HG03354 (cell line): Measurements from ENCODE around the gene KIF26B.

Experiments
- ATAC-seq: cut with Tn5 transposase; IDR thresholded peaks from one replicate; pipeline ENCODE4 v1.9.1; 2021; ENCODE audit warnings: mild to moderate bottlenecking; ENCODE audit not compliant: unreplicated experiment, poor library complexity, severe bottlenecking

The KIF26B gene

DNA sequence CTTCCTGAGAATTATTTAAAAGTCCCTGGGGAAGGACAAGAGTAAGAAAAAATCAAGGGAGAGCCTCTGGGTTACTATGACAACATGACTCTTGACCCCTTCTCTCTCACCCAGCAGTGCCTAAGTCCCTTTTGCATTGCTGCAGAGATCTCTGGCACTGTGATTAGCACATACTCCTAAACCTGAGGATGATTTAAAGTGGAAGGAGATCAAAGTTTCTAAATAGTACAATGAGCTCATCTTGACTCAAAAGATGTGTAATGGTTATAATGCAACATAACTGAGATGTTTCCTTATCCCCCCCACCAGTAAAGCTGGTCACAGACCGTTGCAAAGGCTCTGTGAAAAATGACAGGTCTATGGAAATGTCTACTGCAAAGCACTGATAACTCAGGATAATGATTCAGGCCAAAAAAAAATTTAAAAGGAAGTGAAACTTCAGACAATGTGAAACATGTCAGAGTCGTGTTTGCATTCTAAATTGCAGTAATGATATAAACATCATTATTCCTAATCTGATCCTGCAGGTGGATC lies 519.2 kb downstream of the KIF26B start:
- peak; percentile 58 for ATAC-seq

DNA sequence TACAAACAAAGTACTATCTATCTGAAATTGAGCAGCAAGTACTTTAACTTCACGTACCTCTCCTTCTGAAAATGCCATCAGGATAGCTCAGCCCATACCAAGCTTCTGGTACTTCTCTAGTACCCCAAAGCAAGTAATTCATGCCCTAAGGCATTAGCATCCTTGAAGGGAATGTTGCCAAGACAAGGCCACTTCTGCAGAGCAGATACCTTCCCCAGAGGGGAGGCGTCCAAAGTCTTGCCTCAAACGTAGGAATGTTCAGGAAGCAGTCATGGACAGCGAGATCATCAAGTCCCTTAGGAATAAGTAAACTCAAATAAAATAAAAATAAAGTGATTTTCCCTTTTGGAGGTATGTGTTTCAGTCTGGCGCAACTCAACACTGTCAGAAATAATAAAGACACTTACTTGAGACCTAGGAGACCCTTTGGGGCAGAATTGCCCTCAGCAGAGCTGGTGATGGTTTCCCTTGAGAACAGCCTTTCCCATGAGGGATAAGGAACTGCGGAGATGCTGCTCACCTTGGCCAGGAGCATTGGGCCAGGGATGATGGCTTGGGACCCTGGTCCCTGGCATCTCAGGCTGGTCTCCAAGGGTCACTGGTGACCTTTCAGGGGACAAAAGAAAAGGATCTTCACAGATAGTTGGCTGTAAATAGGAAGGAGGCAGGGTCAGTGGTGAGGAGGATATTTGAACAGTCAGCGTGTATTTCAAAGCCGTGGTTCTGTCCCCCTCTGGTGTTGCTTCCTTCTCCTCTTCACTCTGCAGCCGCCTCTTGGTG lies 522.9 kb downstream of the KIF26B start:
- ATAC-seq = no peak

DNA sequence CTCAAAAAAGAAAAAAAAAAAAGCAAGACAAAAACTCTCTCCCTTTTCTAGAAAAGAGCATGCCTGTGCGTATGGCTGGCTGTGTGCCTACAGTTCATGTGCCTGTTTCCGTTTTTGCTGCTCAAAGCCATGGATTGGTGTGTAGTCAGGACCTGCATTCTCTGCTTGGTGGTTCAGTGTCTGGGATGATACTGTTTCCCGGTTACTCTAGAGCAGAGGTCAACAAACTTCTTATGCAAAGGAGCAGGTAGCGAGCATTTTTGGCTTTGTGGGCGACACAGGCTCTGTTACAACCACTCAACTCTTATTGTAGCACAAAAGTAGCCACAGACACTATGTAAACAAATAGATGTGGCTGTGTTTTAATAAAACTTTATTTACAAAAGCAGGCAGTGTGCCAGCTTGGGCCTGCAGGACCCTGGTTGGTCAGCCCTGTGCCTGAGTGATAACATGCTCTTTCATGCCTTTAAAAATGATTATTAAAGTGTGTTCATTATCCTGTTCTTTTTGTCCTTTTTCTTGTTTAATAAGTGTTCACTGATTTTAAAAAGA lies 524.2 kb downstream of the KIF26B start:
- no peak for ATAC-seq

DNA sequence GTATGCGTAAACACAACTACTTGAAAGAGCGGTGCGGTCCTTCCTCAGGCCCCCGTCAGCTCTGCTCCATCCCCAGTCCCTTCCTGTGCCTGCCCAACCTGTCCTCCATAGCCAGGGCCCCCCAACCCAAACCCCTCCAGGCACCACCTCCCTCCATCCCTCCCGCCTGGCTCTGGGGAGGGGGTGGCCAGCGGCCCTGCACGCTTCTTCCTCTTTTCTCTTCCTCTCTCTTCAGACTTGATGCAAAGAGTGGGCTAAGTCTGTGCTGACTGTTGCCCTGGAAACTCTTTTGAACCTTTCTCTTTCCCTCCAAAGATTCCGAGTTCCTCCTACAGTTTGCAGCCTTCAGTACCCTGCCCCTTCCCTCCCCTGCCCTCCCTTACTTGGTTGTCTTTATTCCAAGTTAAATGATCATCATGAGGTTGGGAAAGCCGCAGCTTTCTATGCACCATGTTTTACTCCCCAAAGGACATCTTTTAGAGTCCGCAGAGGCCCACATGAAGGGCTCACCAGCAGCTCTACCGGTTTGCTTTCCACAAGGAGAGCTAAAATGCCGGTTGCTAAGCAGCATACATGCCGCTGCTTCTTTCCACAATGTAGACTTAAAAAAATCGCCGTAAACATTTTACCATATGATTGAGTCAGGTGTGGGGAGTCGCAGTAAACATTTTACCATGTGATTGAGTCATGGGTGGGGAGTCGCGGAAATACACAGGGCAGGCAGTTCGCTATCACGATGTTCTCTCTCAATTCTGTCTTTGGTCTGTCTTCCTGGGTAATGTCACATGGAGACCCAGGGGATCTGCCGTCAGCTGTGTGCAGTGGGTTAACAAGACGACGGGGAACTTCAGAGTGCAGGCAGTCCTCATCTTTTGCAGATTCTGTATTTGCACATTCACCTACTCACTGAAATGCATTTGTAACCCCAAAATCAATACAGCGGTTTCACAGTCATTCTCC lies 525.3 kb downstream of the KIF26B start:
- ATAC-seq = no peak

DNA sequence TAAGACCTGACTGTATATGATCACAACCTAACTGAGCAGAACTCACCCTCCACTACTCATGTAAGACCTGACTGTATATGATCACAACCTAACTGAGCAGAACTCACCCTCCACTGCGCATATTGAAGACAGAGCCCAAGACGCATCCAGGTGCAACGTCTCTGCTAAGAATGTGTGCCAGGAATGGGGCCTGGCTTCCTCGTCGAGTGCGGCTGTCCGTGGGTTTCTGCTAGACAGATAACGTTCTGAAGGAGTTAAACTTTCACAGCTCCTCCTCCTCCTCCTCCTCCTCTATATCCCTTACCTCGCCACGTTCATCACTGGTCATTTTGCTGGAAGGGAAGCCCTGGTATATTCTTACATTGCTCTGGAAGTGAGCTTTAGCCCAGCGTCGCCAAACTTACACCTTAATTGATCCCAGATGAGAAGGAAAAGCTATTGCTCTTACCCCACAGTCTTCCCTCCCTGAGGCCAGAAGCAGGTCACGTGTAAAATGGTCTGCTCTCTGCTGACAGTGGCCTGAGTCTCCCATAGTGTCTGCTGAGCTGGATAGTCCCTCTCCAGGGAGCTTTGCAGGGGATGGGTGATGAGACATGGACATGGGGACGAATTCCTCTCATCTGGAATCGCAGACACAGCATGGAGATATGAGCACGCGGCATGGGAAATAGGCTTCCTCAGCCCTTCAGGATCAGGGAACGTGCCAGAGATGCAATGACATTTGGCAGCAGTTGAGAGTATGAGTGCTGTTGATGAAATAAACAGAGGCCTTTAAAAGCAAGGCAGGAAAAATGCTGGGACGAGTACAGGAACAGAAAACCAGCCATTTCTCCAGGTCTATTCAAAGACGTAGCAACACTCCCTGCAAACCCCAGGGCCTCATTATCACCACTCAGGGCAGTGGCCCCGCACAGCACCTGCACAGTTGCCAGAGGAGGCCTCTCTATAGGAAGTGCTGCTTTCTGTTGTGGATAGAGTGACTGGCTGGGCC lies 528.1 kb downstream of the KIF26B start:
- no peak for ATAC-seq

DNA sequence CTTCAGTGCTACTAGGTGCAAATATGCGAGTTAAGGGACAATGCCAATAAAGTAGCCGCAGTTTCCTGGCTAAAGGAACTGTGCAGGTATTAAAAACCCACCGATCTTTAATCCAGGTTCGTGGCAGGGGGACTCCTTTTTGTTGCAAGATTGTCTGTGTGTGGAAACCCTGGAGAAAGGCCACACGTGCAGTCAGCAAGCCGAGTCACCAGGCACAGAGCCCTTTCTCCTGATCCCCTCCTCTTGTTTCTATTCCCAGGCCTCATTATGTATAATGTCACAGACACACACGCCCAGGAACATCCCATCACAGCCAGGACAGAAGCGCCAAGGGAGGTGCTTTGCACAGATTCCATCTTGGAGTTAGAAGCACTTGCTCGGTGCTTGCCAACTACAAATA lies 528.9 kb downstream of the KIF26B start:
- ATAC-seq = no peak

DNA sequence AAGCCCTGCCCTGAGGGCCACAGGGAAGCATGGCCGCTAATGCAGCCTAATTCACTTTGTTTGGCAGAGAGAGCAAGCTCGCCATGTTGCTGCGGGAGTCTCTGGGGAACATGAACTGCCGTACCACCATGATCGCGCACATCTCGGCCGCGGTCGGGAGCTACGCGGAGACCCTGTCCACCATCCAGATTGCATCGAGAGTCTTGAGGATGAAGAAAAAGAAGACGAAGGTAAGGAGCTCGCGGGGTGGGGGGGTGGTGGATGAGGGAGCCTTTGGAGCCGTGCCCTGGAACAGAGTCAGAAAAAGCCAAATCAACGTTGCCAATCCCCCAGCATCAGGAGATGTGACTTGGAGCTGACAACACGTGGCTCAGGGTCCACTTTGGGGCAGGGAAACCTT lies 529.4 kb downstream of the KIF26B start:
- ATAC-seq = no peak

DNA sequence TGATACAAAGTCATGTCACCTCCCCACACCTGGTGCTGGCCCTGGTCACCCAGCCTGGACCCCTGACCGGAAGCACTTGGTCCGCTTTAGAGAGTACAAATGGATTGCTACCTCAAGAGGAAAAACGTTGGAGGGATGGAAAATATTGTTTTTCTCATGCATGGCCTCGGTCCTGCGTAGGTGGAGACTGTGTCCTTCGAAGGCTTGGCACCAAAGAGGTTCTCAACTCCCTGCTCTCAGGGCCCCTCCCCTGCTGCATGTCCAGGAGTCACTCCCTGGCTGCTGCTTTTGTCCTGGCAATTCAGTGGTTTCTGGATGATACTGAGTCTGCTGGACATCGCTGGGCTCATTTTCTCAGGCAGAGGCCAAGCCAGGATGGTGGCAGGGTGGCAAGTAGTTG lies 529.8 kb downstream of the KIF26B start:
- ATAC-seq = no peak

DNA sequence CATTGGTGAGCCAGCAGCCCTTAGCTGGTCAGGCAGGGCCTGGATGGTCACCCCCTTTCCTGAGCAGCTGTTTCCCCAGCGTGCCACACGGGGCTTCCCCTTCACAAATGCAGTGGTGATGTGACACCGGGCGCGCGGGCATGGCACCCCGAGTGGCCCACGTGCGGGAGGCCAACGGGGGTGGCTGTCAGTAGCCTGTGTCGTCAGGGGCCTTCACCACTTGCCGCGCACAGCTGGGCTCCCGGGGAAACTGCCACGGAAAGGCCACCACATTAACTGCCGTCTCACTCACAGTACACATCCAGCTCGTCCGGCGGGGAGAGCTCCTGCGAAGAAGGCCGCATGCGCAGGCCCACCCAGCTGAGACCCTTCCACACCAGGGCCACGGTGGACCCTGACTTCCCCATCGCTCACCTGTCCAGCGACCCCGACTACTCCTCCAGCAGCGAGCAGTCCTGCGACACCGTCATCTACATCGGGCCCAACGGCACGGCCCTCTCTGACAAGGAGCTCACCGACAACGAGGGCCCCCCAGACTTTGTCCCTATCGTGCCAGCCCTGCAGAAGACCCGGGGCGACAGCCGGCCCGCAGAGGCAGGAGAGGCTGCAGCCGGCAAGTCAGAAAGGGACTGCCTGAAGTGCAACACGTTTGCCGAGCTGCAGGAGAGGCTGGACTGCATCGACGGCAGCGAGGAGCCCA lies 530.5 kb downstream of the KIF26B start:
- ATAC-seq = no peak

DNA sequence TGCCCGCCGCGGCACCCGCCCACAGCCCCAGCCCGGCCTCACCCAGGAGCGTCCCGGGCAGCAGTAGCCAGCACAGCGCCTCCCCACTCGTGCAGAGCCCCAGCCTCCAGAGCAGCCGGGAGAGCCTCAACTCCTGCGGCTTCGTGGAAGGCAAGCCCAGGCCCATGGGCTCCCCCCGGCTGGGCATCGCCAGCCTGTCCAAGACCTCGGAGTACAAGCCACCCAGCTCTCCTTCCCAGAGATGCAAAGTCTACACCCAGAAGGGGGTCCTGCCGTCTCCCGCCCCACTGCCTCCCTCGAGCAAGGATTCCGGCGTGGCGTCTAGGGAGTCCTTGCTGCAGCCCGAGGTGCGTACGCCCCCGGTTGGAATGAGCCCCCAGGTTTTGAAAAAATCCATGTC lies 531.2 kb downstream of the KIF26B start:
- ATAC-seq = no peak

DNA sequence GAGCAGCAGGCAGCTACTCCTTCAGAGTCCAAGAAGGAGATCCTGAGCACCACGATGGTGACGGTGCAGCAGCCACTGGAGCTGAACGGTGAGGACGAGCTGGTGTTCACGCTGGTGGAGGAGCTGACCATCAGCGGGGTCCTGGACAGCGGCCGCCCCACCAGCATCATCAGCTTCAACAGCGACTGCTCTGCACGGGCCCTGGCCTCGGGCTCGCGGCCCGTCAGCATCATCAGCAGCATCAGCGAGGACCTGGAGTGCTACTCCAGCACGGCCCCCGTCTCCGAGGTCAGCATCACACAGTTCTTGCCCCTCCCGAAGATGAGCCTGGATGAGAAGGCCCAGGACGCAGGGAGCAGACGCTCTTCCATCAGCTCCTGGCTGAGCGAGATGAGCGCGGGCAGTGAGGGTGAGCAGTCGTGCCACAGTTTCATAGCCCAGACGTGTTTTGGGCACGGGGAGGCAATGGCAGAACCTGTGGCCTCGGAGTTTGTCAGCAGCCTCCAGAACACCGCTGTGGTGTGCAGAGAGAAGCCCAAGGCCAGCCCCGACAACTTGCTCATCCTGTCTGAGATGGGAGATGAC lies 531.8 kb downstream of the KIF26B start:
- no peak for ATAC-seq

DNA sequence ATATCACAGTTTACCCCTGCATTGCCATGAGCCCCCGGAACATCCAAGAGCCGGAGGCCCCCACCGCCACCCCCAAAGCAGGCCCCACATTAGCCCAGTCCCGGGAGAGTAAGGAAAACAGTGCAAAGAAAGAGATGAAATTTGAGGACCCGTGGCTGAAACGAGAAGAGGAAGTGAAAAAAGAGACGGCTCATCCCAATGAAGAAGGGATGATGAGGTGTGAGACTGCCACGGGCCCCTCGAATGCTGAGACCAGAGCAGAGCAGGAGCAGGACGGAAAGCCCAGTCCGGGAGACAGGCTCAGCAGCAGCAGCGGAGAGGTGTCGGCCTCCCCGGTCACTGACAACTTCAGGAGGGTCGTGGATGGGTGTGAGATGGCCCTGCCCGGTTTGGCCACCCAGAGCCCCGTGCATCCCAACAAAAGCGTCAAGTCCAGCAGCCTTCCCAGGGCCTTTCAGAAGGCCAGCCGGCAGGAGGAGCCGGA lies 532.4 kb downstream of the KIF26B start:
- ATAC-seq = no peak

DNA sequence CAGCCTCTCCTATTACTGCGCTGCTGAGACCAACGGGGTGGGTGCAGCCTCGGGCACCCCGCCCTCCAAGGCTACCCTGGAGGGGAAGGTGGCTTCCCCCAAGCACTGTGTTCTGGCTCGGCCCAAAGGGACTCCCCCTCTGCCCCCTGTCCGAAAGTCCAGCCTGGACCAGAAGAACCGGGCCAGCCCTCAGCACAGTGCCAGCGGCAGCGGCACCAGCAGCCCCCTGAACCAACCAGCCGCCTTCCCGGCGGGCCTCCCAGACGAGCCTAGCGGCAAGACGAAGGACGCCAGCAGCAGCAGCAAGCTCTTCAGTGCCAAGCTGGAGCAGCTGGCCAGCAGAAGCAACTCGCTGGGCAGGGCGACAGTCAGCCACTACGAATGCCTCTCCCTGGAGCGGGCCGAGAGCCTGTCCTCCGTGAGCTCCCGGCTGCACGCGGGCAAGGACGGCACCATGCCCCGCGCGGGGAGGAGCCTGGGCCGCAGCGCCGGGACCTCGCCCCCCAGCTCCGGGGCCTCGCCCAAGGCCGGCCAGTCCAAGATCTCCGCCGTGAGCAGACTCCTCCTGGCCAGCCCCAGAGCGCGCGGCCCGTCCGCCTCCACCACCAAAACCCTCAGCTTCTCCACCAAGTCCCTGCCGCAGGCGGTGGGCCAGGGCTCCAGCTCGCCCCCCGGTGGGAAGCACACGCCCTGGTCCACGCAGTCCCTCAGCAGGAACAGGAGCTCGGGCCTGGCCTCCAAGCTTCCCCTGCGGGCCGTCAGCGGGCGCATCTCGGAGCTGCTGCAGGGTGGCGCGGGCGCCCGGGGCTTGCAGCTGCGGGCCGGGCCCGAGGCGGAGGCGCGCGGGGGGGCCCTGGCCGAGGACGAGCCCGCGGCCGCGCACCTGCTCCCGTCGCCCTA lies 533.1 kb downstream of the KIF26B start:
- no peak for ATAC-seq

DNA sequence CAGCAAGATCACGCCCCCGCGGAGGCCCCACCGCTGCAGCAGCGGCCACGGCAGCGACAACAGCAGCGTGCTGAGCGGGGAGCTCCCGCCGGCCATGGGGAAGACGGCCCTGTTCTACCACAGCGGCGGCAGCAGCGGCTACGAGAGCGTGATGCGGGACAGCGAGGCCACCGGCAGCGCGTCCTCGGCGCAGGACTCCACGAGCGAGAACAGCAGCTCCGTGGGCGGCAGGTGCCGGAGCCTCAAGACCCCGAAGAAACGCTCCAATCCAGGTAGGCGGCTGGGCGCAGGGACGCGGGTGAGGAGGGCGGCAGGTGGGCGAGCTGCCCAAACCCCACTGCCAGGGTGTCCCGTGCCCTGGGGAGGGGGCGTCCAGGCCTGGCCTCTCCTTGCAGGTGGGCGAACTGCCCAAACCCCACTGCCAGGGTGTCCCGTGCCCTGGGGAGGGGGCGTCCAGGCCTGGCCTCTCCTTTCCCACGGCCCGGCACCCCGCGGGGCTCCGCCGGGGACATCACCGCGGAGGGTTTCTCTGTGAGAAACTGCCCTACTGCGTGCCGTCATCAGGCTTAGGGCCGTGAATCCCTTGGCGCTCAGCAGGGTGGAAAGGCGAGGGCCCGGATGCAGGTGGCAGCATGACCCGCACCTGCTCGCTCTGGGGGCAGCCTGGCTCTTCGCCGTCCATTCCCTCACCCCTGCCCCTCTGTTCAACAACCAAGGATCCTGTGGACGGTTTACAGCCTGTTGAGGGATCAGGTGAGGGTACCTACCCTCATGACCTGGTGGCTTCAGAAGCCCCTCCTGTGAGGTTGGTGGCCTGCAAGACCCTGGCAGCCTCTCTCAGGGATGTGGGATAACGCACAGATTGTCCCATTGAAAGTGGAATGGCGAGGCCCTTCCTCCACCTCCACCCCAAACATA lies 534.0 kb downstream of the KIF26B start:
- ATAC-seq = no peak

DNA sequence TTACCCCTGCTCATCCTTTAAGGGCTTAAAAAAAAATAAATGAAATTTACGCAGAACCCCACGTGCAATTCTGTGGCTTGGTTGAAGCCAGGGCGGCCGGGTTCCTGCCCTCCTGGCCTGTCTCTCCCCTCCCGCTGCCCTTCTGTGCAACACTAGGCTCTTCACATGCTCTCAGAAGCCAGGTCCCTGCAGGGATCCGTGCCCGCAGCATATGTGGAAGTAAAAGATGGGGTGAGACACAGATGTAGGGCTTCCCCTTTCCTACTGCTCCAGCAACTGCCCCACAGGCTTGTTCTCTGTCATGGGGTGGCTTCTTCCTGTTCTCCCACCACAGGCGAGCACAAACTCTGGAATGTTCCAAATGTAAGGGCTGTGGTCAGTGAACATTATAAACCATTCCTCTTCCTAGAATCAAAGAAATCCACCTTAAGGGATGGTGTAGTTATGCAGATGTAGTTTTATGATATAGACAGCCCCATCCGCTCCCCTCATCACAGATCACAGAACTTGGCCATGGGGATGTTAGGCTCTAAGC lies 535.4 kb downstream of the KIF26B start:
- ATAC-seq = no peak

DNA sequence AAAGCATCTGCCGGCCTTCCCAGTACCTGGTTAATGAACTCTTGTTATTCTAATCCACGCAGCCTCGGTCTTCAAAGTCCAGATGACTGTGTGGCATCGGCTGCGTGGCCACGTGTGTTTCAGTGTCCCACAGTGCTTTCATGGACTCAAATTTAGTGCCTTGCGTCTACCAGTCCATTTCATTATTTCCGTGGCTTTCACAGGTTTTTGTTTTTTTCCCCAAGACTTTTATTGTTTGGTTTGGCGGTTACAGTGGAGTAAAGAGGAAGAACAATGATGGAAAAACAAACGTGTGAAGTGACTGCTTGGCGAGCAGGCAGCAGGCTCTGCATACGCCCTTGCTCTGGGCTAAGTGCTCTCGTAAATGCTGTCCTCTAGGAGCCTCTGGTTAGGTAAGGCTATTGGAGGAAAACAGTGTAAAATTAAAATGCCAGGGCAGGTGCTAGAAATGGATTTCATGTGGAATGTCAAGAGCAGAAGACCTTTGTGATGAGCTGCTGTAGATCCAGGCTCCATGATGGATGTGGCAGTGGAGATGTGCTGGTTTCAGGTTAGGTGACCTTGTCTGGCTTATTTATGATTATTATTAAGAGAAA lies 536.3 kb downstream of the KIF26B start:
- no peak for ATAC-seq
